Stomach (tissue), 9 donors: ENCODE measurements around the gene ACRBP. TPM values are rescaled to one million over a fixed set of nuclear protein-coding genes. Genes with fewer than 3 reads are reported as not detected.

ENCODE experiments used
- DNase-seq, 2 donors: peaks; one replicate each; pipeline versions ENCODE4 v3.0.0 to v3.0.0-alpha.2; 2013 to 2019
- H3K27ac ChIP-seq, 5 donors: fragments of 200-600 bp in 4 of 5; sonication (generic) in 4 of 5; one replicate each; pipeline ENCODE4 v1.5.1; 2013 to 2019; ENCODE audit warnings: mild to moderate bottlenecking in 1 of 5, moderate library complexity in 1 of 5
- H3K27me3 ChIP-seq, 3 donors: fragments of 200-600 bp; sonication (generic); one replicate each; pipeline ENCODE4 v1.5.1; 2017 to 2019; ENCODE audit warnings: mixed run types in 1 of 3
- H3K36me3 ChIP-seq, 4 donors: fragments of 200-600 bp; sonication (generic); 1 replicate in 3 of 4; 2 replicates in 1 of 4; pipeline ENCODE4 v1.5.1; 2016 to 2019
- H3K4me1 ChIP-seq, 4 donors: fragments of 200-600 bp; sonication (generic); one replicate each; pipeline ENCODE4 v1.5.1; 2016 to 2019
- H3K4me3 ChIP-seq, 4 donors: fragments of 200-600 bp; sonication (generic) in 3 of 4; one replicate each; pipeline ENCODE4 v1.5.1; 2016 to 2019; ENCODE audit warnings: mild to moderate bottlenecking in 1 of 4
- H3K9me3 ChIP-seq, 4 donors: fragments of 200-600 bp; sonication (generic); one replicate each; pipeline ENCODE4 v1.5.1; 2016 to 2019
- CTCF ChIP-seq, 7 experiments: fragments of 450-650 bp in 4 of 7; fragments of 200-600 bp in 3 of 7; sonication (generic) in 3 of 7; IDR thresholded peaks; one replicate each; pipeline ENCODE4 v1.5.1; 2016 to 2019; ENCODE audit warnings: antibody characterized with exemption in 7 of 7, control low read depth in 2 of 7, mild to moderate bottlenecking in 1 of 7
- EP300 ChIP-seq: sonication (generic); formaldehyde crosslinking; IDR thresholded peaks from one replicate; pipeline ENCODE4 v1.6.1; 2017; ENCODE audit warnings: antibody characterized with exemption
- POLR2A ChIP-seq, 4 donors: fragments of 450-650 bp; IDR thresholded peaks; one replicate each; pipeline ENCODE4 v1.6.1; 2016; ENCODE audit warnings: antibody characterized with exemption in 4 of 4, control low read depth in 2 of 4, mild to moderate bottlenecking in 1 of 4, moderate library complexity in 1 of 4
- POLR2AphosphoS5 ChIP-seq, 3 donors: sonication (generic); formaldehyde crosslinking; IDR thresholded peaks; one replicate each; pipeline ENCODE4 v1.6.1; 2016; ENCODE audit warnings: antibody characterized with exemption in 3 of 3
- WGBS, 5 donors: extraction: QIAGEN DNeasy Blood & Tissue Kit in 3 of 5; methylation state at CpG; one replicate each; pipeline versions ENCODE4 v1.1.5 to v1.1.7; 2013 to 2018; 5-methylcytosine and 5-hydroxymethylcytosine counted together
- intact Hi-C: fragments of 100-400 bp; cut with DNase I; formaldehyde crosslinking; loops from one replicate; pipeline ENCODE4 v1.15.1; 2023; ENCODE audit warnings: low total_unique reads
- polyA plus RNA-seq, 3 donors: library from polyadenylated mRNA; stranded (reverse); fragments of 200-250 nt; gene quantifications; one replicate each; pipeline ENCODE4 v1.2.3, GENCODE V29; 2013
- total RNA-seq, 5 donors: library from RNA; depleted of rRNA; stranded (reverse); fragments of >200 nt; gene quantifications; one replicate each; pipeline versions ENCODE4 v1.1.0 to v1.2.3, GENCODE V29; 2014 to 2016
- donor health status: healthy with polysubstance abuse.
- donor health status: Bipolar disorder and iron deficiency.
- donor health status: healthy.

ACRBP gene
- total and polyA plus RNA-seq, 8 donors, result 0.31 to 6.4 (median 1.6) TPM; not detected in 3

GRCh38 chr12:6653987-6654386 lies 6.8 kb upstream of the ACRBP start:
- Histone ChIP-seq H3K27ac (peak overlapping the region in 1 of 5 donors; percentile 42), H3K27me3 (no peaks in the 10 kb centered on the region), H3K9me3 (no peaks in the 10 kb centered on the region), H3K4me1 (peaks cover 0 to 17% (median 0%) of the 10 kb centered on the region in 4 donors), H3K4me3 (no peak overlapping the region), H3K36me3 (peaks cover 62 to 100% (median 96%) of the 10 kb centered on the region in 4 donors)
- intact Hi-C loops, result no loop called here
- DNase-seq, result no peak
- TF ChIP-seq CTCF (IDR thresholded peaks at IDR 0.05), result no peak
- TF ChIP-seq EP300, result no peak
- no peak for TF ChIP-seq POLR2A (IDR thresholded peaks at IDR 0.05)
- no peak for TF ChIP-seq POLR2AphosphoS5 (IDR thresholded peaks at IDR 0.05)
- 79 to 88% (median 85%) methylated on average over 5 of the region's 5 CpGs for WGBS, 5 donors

- no peak for DNase-seq
Observed at GRCh38 chr12:6653342-6653741, 6.1 kb upstream of the ACRBP start.

GRCh38 chr12:6652391-6652790 lies 5.2 kb upstream of the ACRBP start:
- Histone ChIP-seq H3K36me3 (peaks cover 61 to 96% (median 95%) of the 10 kb centered on the region in 4 donors), H3K9me3 (no peaks in the 10 kb centered on the region), H3K27me3 (no peaks in the 10 kb centered on the region), H3K27ac (peak overlapping the region in 1 of 5 donors; percentile 15), H3K4me3 (no peak overlapping the region), H3K4me1 (peaks cover 0 to 14% (median 4%) of the 10 kb centered on the region in 4 donors)
- WGBS, 5 donors, result 85 to 95% (median 90%) methylated on average over 11 to 12 of the region's 12 CpGs
- DNase-seq, result no peak
- no peak for TF ChIP-seq CTCF (IDR thresholded peaks at IDR 0.05)
- TF ChIP-seq EP300, result no peak
- TF ChIP-seq POLR2AphosphoS5 (IDR thresholded peaks at IDR 0.05), result no peak
- no peak for TF ChIP-seq POLR2A (IDR thresholded peaks at IDR 0.05)
- intact Hi-C loops, result no loop called here

More at GRCh38 chr12:6653342-6653741, 6.1 kb upstream of the ACRBP start:
- TF ChIP-seq CTCF (IDR thresholded peaks at IDR 0.05), result no peak
- TF ChIP-seq POLR2A (IDR thresholded peaks at IDR 0.05), result no peak
- TF ChIP-seq POLR2AphosphoS5 (IDR thresholded peaks at IDR 0.05), result no peak
- no peak for TF ChIP-seq EP300
- 92 to 100% (median 95%) methylated on average over 1 of the region's 1 CpG for WGBS, 5 donors
- peaks cover 0 to 11% (median 0%) of the 10 kb centered on the region in 4 donors for H3K4me1 ChIP-seq
- H3K36me3 ChIP-seq, result peaks cover 62 to 100% (median 99%) of the 10 kb centered on the region in 4 donors
- H3K27ac ChIP-seq, result peak overlapping the region in 3 of 5 donors; percentile 8 to 42 (median 37)
- H3K27me3 ChIP-seq, result no peaks in the 10 kb centered on the region
- no peaks in the 10 kb centered on the region for H3K9me3 ChIP-seq
- intact Hi-C loops, result no loop called here
- H3K4me3 ChIP-seq, result no peak overlapping the region

GRCh38 chr12:6650832-6651231 lies 3.6 kb upstream of the ACRBP start:
- H3K9me3 ChIP-seq, result no peaks in the 10 kb centered on the region
- intact Hi-C loops, result no loop called here
- peaks cover 7 to 19% (median 13%) of the 10 kb centered on the region in 4 donors for H3K4me1 ChIP-seq
- no peak for DNase-seq
- no peak for TF ChIP-seq EP300
- TF ChIP-seq POLR2AphosphoS5 (IDR thresholded peaks at IDR 0.05), result no peak
- TF ChIP-seq POLR2A (IDR thresholded peaks at IDR 0.05), result no peak
- TF ChIP-seq CTCF (IDR thresholded peaks at IDR 0.05), result no peak
- H3K4me3 ChIP-seq, result no peak overlapping the region
- H3K27me3 ChIP-seq, result no peaks in the 10 kb centered on the region
- 86 to 93% (median 87%) methylated on average over 7 to 8 of the region's 8 CpGs for WGBS, 5 donors
- no peak overlapping the region for H3K27ac ChIP-seq
- H3K36me3 ChIP-seq, result peaks cover 46 to 81% (median 79%) of the 10 kb centered on the region in 4 donors
